Neural cell (in vitro differentiated cells): ENCODE data around the gene IGF2R.

Experiments used
- EP300 ChIP-seq: fragments of 450-650 bp; conservative IDR thresholded peaks from 2 replicates; pipeline ENCODE4 v1.6.1; 2014; ENCODE audit warnings: antibody characterized with exemption, mild to moderate bottlenecking, moderate library complexity; ENCODE audit not compliant: poor library complexity, severe bottlenecking
- EZH2 ChIP-seq: fragments of 200-600, 300-800 bp; shearing (Covaris generic), sonication (generic); IDR thresholded peaks from 2 replicates; pipeline ENCODE4 v1.6.1; 2014; ENCODE audit warnings: antibody characterized with exemption, low read length, borderline replicate concordance, mild to moderate bottlenecking; ENCODE audit not compliant: insufficient read depth, poor library complexity, severe bottlenecking
- MXI1 ChIP-seq: fragments of 450-650 bp; conservative IDR thresholded peaks from 2 replicates; pipeline ENCODE4 v1.6.1; 2014; ENCODE audit warnings: antibody characterized with exemption, mild to moderate bottlenecking; ENCODE audit not compliant: poor library complexity, severe bottlenecking
- POLR2AphosphoS5 ChIP-seq: IDR thresholded peaks from 2 replicates; pipeline ENCODE4 v1.6.1; 2012
- RAD21 ChIP-seq: fragments of 450-650 bp; conservative IDR thresholded peaks from 2 replicates; pipeline ENCODE4 v1.6.1; 2014; ENCODE audit warnings: antibody characterized with exemption, mild to moderate bottlenecking, moderate library complexity
- REST ChIP-seq: IDR thresholded peaks from 2 replicates; pipeline ENCODE4 v1.6.1; 2012; ENCODE audit warnings: borderline replicate concordance
- SMC3 ChIP-seq: fragments of 450-650 bp; conservative IDR thresholded peaks from 2 replicates; pipeline ENCODE4 v1.6.1; 2014; ENCODE audit warnings: antibody characterized with exemption, mild to moderate bottlenecking, moderate library complexity; ENCODE audit not compliant: poor library complexity
- TAF1 ChIP-seq: IDR thresholded peaks from 2 replicates; pipeline ENCODE4 v1.6.1; 2012; ENCODE audit warnings: low read depth
- TF ChIP-seq, protein P1 (sequence below): fragments of 450-650 bp; IDR thresholded peaks from 2 replicates; pipeline ENCODE4 v1.5.1; 2014; ENCODE audit warnings: antibody characterized with exemption, mild to moderate bottlenecking, moderate library complexity; ENCODE audit not compliant: poor library complexity, severe bottlenecking

- TF ChIP-seq, protein P1, sequence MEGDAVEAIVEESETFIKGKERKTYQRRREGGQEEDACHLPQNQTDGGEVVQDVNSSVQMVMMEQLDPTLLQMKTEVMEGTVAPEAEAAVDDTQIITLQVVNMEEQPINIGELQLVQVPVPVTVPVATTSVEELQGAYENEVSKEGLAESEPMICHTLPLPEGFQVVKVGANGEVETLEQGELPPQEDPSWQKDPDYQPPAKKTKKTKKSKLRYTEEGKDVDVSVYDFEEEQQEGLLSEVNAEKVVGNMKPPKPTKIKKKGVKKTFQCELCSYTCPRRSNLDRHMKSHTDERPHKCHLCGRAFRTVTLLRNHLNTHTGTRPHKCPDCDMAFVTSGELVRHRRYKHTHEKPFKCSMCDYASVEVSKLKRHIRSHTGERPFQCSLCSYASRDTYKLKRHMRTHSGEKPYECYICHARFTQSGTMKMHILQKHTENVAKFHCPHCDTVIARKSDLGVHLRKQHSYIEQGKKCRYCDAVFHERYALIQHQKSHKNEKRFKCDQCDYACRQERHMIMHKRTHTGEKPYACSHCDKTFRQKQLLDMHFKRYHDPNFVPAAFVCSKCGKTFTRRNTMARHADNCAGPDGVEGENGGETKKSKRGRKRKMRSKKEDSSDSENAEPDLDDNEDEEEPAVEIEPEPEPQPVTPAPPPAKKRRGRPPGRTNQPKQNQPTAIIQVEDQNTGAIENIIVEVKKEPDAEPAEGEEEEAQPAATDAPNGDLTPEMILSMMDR = no peak
- no peak for TF ChIP-seq POLR2AphosphoS5
- TF ChIP-seq REST = no peak
- TF ChIP-seq EZH2 = no peak
- no peak for TF ChIP-seq EP300
- no peak for TF ChIP-seq RAD21
- TF ChIP-seq MXI1 = no peak
- TF ChIP-seq TAF1 = no peak
- no peak for TF ChIP-seq SMC3
These were observed 12.9 kb upstream of the IGF2R start for GRCh38 chr6:159955945-159956361.
